Dedifferentiated amniotic fluid mesenchymal stem cell (primary cell): ENCODE results near the gene VKORC1L1.
A peak's percentile ranks its signal among the peaks of the same experiment; 100 is the strongest.
"Not testable (repeated sequence)": the region's sequence is repeated elsewhere in the genome, so short reads cannot be mapped to it uniquely, and the experiment has no call there.

Experiments
- DNase-seq: peaks from one replicate; pipeline ENCODE4 v3.0.0-alpha.2; 2016; ENCODE audit errors: extremely low spot score

VKORC1L1 gene

DNA sequence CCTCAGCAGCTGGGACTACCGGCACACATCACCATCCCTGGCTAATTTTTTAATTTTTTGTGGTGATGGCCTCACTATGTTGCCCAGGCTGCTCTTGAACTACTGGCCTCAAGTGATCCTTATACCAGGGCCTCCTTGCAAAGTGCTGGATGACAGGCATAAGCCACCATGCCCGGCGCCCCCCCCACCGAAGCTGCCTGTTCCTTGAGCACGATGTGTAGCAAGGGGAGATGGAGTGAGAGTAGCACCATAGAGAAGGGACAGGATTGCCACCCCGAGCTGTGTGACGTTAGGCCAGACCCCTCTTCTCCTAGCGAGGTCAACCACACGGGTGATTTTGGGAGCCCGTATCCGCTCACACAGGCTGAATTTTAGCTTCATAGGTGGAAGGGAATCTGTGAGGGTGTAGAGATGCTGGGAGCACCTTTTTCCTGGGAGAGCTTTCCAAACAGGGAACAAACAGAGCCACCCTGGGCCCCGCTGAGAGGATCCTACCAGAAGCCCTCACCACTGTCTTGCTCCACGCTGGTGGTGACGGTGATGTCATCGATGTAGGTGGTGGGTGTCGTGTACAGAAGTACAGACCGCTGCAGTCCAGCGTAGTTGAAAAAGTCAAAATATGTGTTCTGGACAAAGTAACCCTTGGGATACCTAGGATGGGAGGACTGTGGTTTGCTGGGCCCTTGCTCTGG, 106.2 kb downstream of the VKORC1L1 start:
- no peak for DNase-seq

DNA sequence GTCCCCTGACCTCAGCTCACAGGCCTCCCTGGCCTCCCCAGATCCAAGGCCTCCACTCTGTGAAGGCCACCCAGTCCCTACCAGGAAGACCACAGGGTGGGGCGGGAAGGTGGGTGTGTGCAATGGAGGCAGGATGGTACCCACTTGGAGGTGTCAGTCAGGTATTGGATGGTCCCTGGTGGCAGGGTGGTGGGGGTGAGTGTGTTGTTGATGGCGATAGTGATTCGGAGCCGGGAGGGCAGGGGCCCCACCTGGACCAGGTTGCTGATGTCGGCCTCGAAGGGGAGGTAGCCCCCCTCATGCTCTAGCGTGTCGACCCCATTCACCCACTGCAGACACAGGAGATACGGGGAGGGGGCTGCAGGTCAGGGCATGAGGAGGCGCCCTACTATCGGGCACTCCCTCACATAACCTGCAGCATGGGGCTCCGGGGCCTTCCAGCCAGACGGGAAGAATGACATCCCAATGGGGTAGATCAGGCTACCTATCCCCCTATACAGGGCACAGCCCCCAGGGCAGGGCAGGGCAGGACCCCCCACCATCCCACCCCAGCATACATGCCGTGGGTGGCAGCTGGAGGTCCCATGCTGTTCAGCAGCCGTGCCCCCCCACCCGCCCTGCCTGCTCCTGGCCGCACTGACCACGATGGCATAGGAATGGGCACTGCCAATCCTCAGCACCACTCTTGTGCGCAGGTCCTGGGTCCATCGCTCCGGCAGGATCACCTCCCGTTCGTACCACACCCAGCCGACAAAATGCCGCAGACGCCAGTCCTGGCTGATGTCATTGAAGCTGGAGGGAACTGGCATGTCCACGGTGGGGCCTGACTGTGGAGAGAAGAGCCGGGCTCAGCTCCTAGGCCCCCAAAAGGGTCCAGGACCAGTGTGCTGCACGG, 107.0 kb downstream of the VKORC1L1 start:
- no peak for DNase-seq

DNA sequence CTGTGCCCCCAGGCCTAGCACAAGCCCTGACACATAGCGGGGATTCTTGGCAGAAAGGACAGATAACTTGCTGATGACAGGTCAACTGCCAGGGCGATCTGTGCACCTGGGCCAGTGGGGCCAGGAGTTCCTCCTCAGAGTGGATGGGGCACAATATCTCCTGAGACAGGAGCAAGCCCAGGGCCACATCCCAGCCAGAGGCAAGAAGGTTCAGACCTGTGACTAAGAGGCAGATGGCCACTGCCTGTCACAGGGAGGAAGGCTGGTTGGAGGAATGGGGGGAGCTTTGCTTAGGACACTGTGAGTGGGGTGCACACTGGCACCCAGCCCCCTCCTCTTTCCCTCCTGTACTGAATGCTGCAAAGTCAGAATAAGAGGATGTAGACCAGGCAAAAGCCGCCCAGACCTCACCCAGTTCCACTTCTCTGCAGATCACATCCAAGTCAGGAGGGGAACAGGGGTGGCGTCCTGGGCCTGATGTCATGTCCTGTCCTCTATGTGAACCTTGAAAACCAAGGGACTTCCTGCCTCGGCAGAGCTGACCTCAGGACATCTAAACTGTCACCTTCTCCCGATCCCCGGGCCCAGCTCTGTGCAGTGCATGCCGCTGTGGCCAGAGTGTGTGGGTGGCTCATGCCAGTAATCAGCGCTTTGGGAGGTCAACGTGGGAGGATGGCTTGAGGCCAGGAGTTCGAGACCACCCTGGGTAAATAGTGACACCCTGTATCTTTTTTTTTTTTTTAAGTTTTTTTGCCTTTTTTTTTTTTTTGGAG, 107.8 kb downstream of the VKORC1L1 start:
- no peak for DNase-seq

DNA sequence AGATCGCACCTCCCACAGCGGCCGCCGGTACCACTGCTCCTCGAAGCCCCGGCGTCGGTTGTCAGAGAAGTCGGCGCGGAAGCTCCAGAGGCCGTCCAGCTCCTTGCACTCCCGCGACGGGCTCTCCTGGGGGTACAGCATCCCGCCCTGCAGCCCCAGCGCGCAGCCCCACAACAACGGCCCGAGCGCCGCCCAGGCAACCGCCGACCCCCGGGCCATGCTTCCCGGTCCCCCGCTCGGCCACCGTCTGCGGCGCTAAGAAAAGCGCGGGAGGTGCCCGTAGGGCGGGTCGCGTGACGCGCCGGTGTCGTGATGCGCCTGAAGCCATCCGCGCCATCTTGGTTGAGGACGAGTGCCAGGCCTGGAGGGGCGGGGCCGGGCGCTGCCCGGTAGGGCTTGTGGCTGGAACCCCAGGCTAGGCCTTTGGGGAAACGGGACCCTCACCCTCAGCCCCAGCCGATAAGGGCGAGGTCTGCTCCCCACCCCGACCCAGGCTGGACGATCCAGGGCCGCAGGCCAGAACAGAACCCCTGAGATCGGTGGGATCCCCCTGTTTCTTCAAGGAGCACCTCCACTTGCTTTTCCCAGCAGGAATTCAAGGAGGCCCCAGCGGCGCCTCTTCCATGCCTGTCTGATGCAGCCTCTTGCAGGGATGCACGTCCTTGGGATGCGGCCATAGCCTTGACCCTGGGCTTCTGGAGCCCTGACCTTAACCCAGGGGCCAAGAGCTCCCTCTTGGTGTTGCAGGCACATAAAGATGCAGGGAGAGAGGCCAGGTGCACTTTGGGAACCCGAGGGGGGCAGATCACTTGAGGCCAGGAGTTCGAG, 109.3 kb downstream of the VKORC1L1 start, which contains the start of gene GUSB:
GUSB (minus strand) TSS at position 249 of the 828 bp plus-strand sequence; CDS start at position 219, 30 bp downstream.
- DNase-seq: peak; percentile 69

DNA sequence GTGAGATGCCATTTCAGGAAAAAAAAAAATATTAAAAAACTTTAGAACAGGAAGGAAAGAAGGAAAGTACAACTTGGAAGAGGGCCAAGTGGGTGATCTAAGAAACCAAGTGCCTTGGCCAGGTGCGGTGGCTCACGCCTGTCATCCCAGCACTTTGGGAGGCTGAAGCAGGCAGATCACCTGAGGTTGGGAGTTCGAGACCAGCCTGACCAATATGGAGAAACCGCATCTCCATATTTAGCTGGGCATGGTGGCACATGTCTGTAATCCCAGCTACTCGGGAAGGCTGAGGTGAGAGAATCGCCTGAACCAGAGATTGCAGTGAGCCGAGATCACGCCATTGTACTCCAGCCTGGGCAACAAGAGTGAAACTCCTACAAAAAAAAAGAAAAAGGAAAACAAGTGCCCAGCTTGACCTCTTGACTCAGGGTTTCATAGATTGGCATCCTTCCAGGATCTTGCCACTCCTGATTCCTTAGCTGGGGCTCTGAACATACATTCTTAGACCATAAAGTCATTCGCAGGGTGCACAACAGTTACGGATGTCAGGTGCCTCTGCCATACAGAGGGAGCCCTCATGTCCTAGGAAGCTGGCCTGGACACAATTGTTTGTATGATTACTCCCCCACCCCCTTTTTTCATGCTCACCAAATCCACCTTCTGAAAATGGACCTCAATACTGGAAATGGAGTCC, 111.2 kb downstream of the VKORC1L1 start:
- DNase-seq: no peak

DNA sequence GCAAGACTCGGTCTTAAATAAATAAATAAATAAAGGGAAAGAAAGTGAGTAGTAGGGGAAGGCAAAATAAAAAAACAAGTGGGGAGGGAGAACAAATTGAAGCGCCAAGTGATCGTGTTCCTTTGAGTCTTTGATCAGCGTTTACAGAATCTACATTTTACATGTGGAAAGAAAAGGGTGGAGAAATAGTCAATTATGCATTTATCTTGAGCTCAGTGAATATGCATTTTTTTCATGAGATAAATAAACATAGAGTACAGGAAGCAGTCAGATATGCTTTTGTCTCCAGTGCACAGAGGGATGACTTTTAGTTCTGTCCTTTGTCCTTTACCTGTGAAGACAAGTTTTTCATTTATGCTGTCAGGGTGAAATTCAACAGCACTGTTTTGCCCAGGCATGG, 115.2 kb downstream of the VKORC1L1 start:
- DNase-seq: no peak

DNA sequence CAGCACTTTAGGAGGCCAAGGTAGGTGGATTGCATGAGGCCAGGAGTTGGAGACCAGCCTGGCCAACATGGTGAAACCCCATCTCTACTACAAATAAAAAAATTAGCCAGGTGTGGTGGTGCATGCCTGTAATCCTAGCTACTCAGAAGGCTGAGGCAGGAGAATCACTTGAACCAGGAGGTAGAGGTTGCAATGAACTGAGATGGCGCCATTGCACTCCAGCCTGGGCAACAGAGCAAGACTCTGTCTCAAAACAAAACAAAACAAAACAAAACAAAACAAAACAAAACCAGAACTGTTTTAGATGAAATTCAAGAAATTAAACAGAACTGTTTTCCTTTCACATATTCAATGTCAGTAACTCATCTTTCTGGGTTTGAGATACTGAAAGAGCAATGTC, 115.6 kb downstream of the VKORC1L1 start:
- not testable (repeated sequence) for DNase-seq

DNA sequence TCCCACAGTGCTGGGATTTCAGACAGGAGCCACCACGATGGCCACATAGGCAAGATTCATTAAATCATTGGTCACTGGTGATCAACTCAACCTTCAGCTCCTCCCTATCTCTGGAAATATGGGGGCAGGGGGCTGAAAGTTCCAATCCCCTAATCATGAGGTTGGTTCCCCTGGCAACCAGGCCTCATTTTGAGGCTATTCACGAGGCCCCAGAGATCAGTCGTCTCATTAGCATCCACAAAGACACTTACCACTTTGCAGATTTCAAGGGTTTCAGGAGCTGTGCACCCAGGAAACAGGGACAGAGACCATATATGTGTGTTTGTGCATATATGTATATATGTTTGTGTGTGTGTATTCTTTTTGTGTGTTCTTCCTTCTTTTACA, 116.8 kb downstream of the VKORC1L1 start:
- DNase-seq: no peak

DNA sequence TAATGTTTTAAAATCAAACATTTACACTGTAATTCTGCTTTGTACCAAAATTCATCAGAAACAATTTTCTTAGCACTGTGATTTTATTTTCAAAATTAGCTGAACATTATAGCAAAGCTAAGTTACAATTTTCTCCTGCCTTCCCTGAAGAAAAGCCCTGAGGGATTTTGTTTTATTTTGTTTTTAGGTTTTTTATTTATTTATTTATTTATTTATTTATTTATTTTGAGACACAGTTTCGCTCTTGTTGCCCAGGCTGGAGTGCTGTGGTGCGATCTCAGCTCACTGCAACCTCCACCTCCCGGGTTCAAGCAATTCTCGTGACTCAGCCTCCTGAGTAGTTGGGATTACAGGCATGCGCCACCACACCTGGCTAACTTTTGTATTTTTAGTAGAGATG, 119.0 kb downstream of the VKORC1L1 start:
- not testable (repeated sequence) for DNase-seq

DNA sequence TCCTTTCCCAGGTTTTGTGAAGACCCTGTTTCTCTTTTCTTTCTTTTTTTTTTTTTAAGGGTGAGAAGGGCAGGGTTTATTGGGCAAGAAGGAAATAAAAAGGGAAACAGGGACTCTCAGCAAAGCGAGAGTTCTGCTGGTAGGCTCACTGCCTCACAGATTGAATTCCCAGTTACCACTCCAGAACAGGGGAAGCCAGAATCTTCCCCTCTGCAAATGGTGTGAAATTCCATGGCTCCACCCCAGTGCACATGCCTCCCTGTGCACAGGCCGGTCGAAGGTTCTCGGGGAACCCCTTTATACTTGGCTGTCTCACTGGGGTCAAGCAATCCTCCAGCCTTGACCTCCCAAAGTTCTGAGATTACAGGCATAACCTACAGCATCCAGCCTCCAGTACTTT, 119.7 kb downstream of the VKORC1L1 start:
- DNase-seq: no peak

DNA sequence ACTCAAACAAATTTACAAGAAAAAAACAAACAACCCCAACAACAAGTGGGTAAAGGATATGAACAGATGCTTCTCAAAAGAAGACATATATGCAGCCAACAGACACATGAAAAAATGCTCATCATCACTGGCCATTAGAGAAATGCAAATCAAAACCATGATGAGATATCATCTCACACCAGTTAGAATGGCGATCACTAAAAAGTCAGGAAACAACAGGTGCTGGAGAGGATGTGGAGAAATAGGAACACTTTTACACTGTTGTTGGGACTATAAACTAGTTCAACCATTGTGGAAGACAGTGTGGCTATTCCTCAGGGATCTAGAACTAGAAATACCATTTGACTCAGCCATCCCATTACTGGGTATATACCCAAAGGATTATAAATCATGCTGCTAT, 122.1 kb downstream of the VKORC1L1 start:
- DNase-seq: not testable (repeated sequence)

DNA sequence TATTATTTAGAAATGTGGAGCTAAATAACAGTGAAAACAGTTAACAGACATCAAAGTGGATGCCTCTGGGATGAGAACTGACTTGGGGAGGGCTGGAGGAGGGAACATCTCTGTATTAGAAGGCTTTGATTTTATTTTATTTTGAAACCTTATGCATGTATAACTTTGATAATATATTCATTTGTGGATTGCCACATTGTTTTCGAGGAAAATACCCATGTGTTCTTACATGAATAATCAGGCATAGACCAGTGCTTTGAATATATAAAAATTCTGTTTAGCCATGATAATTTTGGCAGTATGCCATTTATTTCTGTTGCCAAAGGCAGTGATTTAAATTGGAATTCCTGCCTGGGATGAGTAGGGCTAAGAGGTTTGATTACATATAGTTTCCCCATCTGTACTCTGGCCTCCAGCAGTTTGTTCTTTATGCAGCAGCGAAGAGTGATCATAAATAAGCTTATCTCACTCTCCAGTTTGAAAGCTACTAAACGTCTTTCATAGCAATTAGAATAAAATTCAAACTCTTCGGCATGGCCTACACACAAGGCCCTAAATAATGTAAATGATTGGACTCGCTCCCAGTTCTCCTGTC, 128.0 kb downstream of the VKORC1L1 start:
- DNase-seq: not testable (repeated sequence)

DNA sequence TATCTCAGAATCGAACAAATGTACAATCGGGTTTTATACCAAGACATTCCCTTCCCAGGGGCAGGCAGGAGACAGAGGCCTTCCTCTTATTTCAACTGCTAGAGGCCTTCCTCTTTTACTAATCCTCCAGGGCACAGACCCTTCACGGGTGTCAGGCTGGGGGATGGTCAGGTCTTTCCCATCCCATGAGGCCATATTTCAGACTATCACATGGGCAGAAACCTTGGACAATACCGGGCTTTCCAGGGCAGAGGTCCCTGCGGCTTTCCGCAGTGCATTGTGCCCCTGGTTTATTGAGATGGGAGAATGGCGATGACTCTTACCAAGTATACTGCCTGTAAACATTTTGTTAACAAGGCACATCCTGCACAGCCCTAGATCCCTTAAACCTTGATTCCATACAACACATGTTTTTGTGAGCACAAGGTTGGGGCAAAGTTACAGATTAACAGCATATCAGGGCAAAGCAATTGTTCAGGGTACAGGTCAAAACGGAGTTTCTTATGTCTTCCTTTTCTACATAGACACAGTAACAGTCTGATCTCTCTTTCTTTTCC, 132.3 kb downstream of the VKORC1L1 start:
- DNase-seq: not testable (repeated sequence)

DNA sequence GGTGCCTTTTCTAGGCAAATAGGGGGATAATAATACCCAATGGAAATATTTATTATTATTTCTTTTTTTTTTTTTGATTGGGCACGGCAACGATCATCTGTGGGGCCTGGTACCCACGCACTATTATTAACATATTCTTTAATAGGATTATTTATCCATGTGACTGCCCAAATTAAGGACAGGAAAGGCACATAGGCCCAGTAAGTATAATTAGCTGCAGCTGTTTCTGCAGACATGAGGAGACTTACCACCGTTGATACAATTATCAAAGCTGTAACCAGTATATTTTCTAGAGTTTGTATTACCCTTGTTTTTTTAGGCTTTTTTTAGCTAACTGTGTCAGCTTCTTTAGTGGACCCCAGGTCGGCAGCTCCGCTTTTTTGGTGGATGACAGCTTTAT, 134.4 kb downstream of the VKORC1L1 start:
- no peak for DNase-seq
